Glutamatergic neuron (in vitro differentiated cells): ENCODE data around the gene R3HCC1L. TPM values are rescaled to one million over a fixed set of nuclear protein-coding genes. Genes with fewer than 3 reads are reported as not detected.
"Not testable (repeated sequence)": the region's sequence is repeated elsewhere in the genome, so short reads cannot be mapped to it uniquely, and the experiment has no call there.

Experiments used
- DNase-seq: peaks from one replicate; pipeline ENCODE4 v3.0.0; 2022
- H3K27ac Mint-ChIP-seq: one replicate; pipeline ENCODE4 v1.8.0; 2020; ENCODE audit warnings: mild to moderate bottlenecking, mixed read lengths, inconsistent platforms; ENCODE audit not compliant: unreplicated experiment
- H3K27me3 Mint-ChIP-seq: one replicate; pipeline ENCODE4 v1.8.0; 2020; ENCODE audit warnings: mild to moderate bottlenecking, moderate library complexity, mixed read lengths, inconsistent platforms; ENCODE audit not compliant: unreplicated experiment
- H3K36me3 Mint-ChIP-seq: one replicate; pipeline ENCODE4 v1.8.0; 2020; ENCODE audit warnings: mild to moderate bottlenecking, mixed read lengths, inconsistent platforms; ENCODE audit not compliant: unreplicated experiment
- H3K4me1 Mint-ChIP-seq: one replicate; pipeline ENCODE4 v1.8.0; 2020; ENCODE audit warnings: mild to moderate bottlenecking, low read depth, mixed read lengths, inconsistent platforms; ENCODE audit not compliant: unreplicated experiment
- H3K4me3 Mint-ChIP-seq: one replicate; pipeline ENCODE4 v1.8.0; 2020; ENCODE audit warnings: mild to moderate bottlenecking, mixed read lengths, inconsistent platforms; ENCODE audit not compliant: unreplicated experiment
- H3K9me3 Mint-ChIP-seq: one replicate; pipeline ENCODE4 v1.8.0; 2020; ENCODE audit warnings: mild to moderate bottlenecking, moderate library complexity, mixed read lengths, inconsistent platforms; ENCODE audit not compliant: unreplicated experiment
- CTCF ChIP-seq: fragments of 200-600 bp; sonication (generic); IDR thresholded peaks from one replicate; pipeline ENCODE4 v1.5.0; 2021; ENCODE audit not compliant: partially characterized antibody, unreplicated experiment
- total RNA-seq: library from RNA; stranded (reverse); fragmentation: NEBNext Ultra II Directional; extraction: Animal tissue kit (Norgen Biotek cat#: 25700); gene quantifications from one replicate; pipeline ENCODE4 v1.2.1, GENCODE V29; 2021; ENCODE audit not compliant: unreplicated experiment

R3HCC1L gene
- total RNA-seq, 1 donor from 2014 or later = 13.6 TPM

GRCh38 chr10:98224509-98224908 lies 90.1 kb downstream of the R3HCC1L start:
- no peak for TF ChIP-seq CTCF
- Mint-ChIP-seq H3K4me3 (no peak overlapping the region), H3K27ac (no peak overlapping the region), H3K4me1 (peaks cover 6% of the 10 kb centered on the region), H3K9me3 (peaks cover 6% of the 10 kb centered on the region), H3K36me3 (peaks cover 9% of the 10 kb centered on the region), H3K27me3 (no peaks in the 10 kb centered on the region)
- no peak for DNase-seq

DNA sequence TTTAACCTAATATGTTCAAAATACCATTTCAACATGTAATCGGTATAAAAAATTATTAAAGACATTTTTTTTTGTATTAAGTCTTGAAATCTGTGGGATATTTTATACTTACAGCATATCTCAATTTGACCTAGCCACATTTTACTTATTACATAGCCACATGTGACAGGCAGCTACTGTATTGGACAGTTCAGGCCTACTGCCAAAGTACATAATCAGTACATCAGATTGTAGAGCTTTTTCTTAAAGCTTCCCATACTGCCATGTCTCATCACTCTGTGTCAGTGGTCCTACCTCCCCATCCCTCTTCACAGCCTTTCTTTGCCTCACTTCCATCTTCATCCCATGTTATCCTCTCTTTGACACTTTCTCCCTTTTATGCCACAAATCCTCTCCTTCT lies 90.5 kb downstream of the R3HCC1L start:
- peaks cover 5% of the 10 kb centered on the region for H3K36me3 Mint-ChIP-seq
- H3K27ac Mint-ChIP-seq = no peak overlapping the region
- TF ChIP-seq CTCF = no peak
- peaks cover 6% of the 10 kb centered on the region for H3K4me1 Mint-ChIP-seq
- H3K9me3 Mint-ChIP-seq = peaks cover 6% of the 10 kb centered on the region
- H3K27me3 Mint-ChIP-seq = no peaks in the 10 kb centered on the region
- no peak for DNase-seq
- no peak overlapping the region for H3K4me3 Mint-ChIP-seq

GRCh38 chr10:98226508-98227144 lies 92.2 kb downstream of the R3HCC1L start:
- Mint-ChIP-seq H3K9me3 (peaks cover 6% of the 10 kb centered on the region), H3K27me3 (no peaks in the 10 kb centered on the region), H3K4me1 (peaks cover 6% of the 10 kb centered on the region), H3K4me3 (no peak overlapping the region), H3K27ac (no peak overlapping the region), H3K36me3 (peaks cover 5% of the 10 kb centered on the region)
- DNase-seq = no peak
- no peak for TF ChIP-seq CTCF

- not testable (repeated sequence) for H3K4me1 Mint-ChIP-seq, H3K4me3 Mint-ChIP-seq, H3K36me3 Mint-ChIP-seq, DNase-seq, H3K9me3 Mint-ChIP-seq, H3K27ac Mint-ChIP-seq, H3K27me3 Mint-ChIP-seq
Measured at GRCh38 chr10:98227713-98228112, 93.3 kb downstream of the R3HCC1L start.

DNA sequence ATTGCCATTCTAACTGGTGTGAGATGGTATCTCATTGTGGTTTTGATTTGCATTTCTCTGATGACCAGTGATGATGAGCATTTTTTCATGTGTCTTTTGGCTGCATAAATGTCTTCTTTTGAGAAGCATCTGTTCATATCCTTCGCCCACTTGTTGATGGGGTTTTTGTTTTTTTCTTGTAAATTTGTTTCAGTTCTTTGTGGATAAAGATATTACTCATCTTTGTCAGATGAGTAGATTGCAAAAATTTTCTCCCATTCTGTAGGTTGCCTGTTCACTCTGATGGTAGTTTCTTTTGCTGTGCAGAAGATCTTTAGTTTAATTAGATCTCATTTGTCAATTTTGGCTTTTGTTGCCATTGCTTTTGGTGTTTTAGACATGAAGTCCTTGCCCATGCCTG lies 93.8 kb downstream of the R3HCC1L start:
- not testable (repeated sequence) for H3K4me1 Mint-ChIP-seq, H3K36me3 Mint-ChIP-seq, H3K27me3 Mint-ChIP-seq, H3K4me3 Mint-ChIP-seq, H3K27ac Mint-ChIP-seq, H3K9me3 Mint-ChIP-seq, DNase-seq

- H3K27ac Mint-ChIP-seq = no peak overlapping the region
- H3K36me3 Mint-ChIP-seq = peaks cover 5% of the 10 kb centered on the region
- H3K9me3 Mint-ChIP-seq = peaks cover 3% of the 10 kb centered on the region
- DNase-seq = no peak
- H3K4me3 Mint-ChIP-seq = no peak overlapping the region
- TF ChIP-seq CTCF = no peak
- peaks cover 3% of the 10 kb centered on the region for H3K4me1 Mint-ChIP-seq
- H3K27me3 Mint-ChIP-seq = no peaks in the 10 kb centered on the region
Measured at GRCh38 chr10:98231417-98231816, 97.0 kb downstream of the R3HCC1L start.
